ENCODE measurements around the gene CDKAL1.

DNA sequence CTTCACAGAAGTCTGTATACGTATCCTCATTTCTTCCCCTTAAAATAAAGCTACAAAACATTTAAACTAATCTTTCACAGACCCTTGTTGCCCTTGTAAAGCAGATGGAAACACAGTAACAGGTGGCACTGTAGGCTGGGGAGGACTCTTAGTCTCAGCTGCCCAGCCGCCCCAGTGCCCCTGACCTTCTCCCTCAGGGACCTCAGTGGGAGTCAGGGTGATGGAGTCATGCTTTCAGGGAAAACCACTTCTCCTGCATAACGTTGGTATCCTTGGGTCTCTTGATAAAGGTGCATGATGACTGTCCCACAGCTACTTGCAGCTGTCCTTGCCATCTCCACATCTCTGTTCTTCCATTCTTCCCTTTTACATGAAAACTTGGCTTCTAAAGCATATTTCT is 198.6 kb downstream of the CDKAL1 start:
- no peak for TF ChIP-seq CBX8 (IDR thresholded peaks at IDR 0.05; ENCODE audit: borderline replicate concordance, extremely low read depth, low read depth, low read length, poor library complexity, severe bottlenecking)
- TF ChIP-seq, protein P1, sequence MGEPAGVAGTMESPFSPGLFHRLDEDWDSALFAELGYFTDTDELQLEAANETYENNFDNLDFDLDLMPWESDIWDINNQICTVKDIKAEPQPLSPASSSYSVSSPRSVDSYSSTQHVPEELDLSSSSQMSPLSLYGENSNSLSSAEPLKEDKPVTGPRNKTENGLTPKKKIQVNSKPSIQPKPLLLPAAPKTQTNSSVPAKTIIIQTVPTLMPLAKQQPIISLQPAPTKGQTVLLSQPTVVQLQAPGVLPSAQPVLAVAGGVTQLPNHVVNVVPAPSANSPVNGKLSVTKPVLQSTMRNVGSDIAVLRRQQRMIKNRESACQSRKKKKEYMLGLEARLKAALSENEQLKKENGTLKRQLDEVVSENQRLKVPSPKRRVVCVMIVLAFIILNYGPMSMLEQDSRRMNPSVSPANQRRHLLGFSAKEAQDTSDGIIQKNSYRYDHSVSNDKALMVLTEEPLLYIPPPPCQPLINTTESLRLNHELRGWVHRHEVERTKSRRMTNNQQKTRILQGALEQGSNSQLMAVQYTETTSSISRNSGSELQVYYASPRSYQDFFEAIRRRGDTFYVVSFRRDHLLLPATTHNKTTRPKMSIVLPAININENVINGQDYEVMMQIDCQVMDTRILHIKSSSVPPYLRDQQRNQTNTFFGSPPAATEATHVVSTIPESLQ (CRISPR knock-in tag; IDR thresholded peaks at IDR 0.05) = no peak
- no peak for TF ChIP-seq SREBF2 (CRISPR knock-in tag; IDR thresholded peaks at IDR 0.05)

Data from K562 (cell line).